NAMALWA (cell line): ENCODE results near the gene ZNF664.

Source experiments
- DNase-seq: peaks from one replicate; pipeline ENCODE4 v3.0.0-alpha.2; 2015; ENCODE audit warnings: low spot score

ZNF664 gene

GRCh38 chr12:123990511-123990910 is 17.5 kb downstream of the ZNF664 start:
- no peak for DNase-seq

GRCh38 chr12:123991372-123991951 is 18.4 kb downstream of the ZNF664 start:
- no peak for DNase-seq

- no peak for DNase-seq
Observed at GRCh38 chr12:123992118-123992825, 19.3 kb downstream of the ZNF664 start.

- DNase-seq = peak; percentile 20
Observed at GRCh38 chr12:123995023-123995748, 22.2 kb downstream of the ZNF664 start.

- DNase-seq = no peak
Observed at GRCh38 chr12:123996581-123996980, 23.6 kb downstream of the ZNF664 start.

GRCh38 chr12:123997033-123997822 is 24.2 kb downstream of the ZNF664 start:
- no peak for DNase-seq

GRCh38 chr12:123997908-123998307 is 24.9 kb downstream of the ZNF664 start:
- DNase-seq = no peak

- no peak for DNase-seq
Observed at GRCh38 chr12:123998344-123998990, 25.5 kb downstream of the ZNF664 start.

GRCh38 chr12:123998991-123999359 is 26.0 kb downstream of the ZNF664 start:
- no peak for DNase-seq

GRCh38 chr12:124000111-124000510 is 27.1 kb downstream of the ZNF664 start:
- no peak for DNase-seq

- no peak for DNase-seq
Observed at GRCh38 chr12:124001343-124001742, 28.3 kb downstream of the ZNF664 start.

GRCh38 chr12:124002021-124002644 is 29.1 kb downstream of the ZNF664 start:
- DNase-seq = no peak

GRCh38 chr12:124002654-124003053 is 29.6 kb downstream of the ZNF664 start:
- DNase-seq = no peak

- no peak for DNase-seq
Observed at GRCh38 chr12:124004233-124004875, 31.3 kb downstream of the ZNF664 start.

GRCh38 chr12:124006085-124006845 is 33.2 kb downstream of the ZNF664 start:
- peak; percentile 15 for DNase-seq

- DNase-seq = no peak
Observed at GRCh38 chr12:124006846-124007713, 34.1 kb downstream of the ZNF664 start.

GRCh38 chr12:124007826-124008570 is 35.0 kb downstream of the ZNF664 start:
- DNase-seq = no peak

- no peak for DNase-seq
Observed at GRCh38 chr12:124008595-124008994, 35.6 kb downstream of the ZNF664 start.
